Stimulated activated CD4-positive, alpha-beta T cell treated with anti-CD3 and anti-CD28 coated beads, TNF-alpha, amount 100 ng/mL, for 1 hour (primary cell): ENCODE results near the gene ZNF354B.
"Not testable (repeated sequence)": the region's sequence is repeated elsewhere in the genome, so short reads cannot be mapped to it uniquely, and the experiment has no call there.

ENCODE experiments used
- DNase-seq, 3 donors: peaks; one replicate each; pipeline ENCODE4 v3.0.0-alpha.2; 2020; ENCODE audit warnings: low read depth in 3 of 3, low spot score in 1 of 3

The ZNF354B gene

GRCh38 chr5:178883115-178883694 lies 23.5 kb downstream of the ZNF354B start:
- DNase-seq: not testable (repeated sequence)

- DNase-seq: no peak
Observed at GRCh38 chr5:178883815-178884430, 24.2 kb downstream of the ZNF354B start.

GRCh38 chr5:178895615-178896571 lies 36.1 kb downstream of the ZNF354B start, which contains the start of gene ZFP2:
Gene ZFP2, plus strand, starts transcription at chr5:178895913. Its CDS starts 35,401 bp downstream, at chr5:178931314.
- DNase-seq: peak in 1 of 3 donors; percentile 9

- no peak for DNase-seq
Observed at GRCh38 chr5:178899289-178899688, 39.5 kb downstream of the ZNF354B start.

- DNase-seq: no peak
Observed at GRCh38 chr5:178902849-178903248, 43.1 kb downstream of the ZNF354B start.

- DNase-seq: no peak
Observed at GRCh38 chr5:178931846-178932760, 72.3 kb downstream of the ZNF354B start.
